Hematopoietic multipotent progenitor cell (in vitro differentiated cells): ENCODE data around the gene FAT1. TPM values are rescaled to one million over a fixed set of nuclear protein-coding genes. Genes with fewer than 3 reads are reported as not detected.

Experiments
- DNase-seq, 3 donors: peaks; one replicate each; pipeline ENCODE4 v3.0.0-alpha.2; 2011 to 2015; ENCODE audit warnings: low read depth in 2 of 3, low spot score in 2 of 3
- total RNA-seq: library from RNA; depleted of rRNA; stranded (reverse); fragments of >200 nt; gene quantifications from one replicate; pipeline ENCODE4 v1.2.3, GENCODE V29; 2012

The FAT1 gene
- total RNA-seq, 1 donor, result 0.81 TPM

GRCh38 chr4:186627226-186627865, 96.3 kb downstream of the FAT1 start:
- DNase-seq, result no peak

GRCh38 chr4:186624951-186625350, 98.7 kb downstream of the FAT1 start:
- no peak for DNase-seq

GRCh38 chr4:186623546-186623945, 100.1 kb downstream of the FAT1 start:
- DNase-seq, result no peak

- no peak for DNase-seq
These were observed 100.7 kb downstream of the FAT1 start for GRCh38 chr4:186622788-186623464.

- DNase-seq, result no peak
These were observed 101.6 kb downstream of the FAT1 start for GRCh38 chr4:186621959-186622553.

- no peak for DNase-seq
These were observed 104.6 kb downstream of the FAT1 start for GRCh38 chr4:186619088-186619487.

GRCh38 chr4:186617921-186618320, 105.7 kb downstream of the FAT1 start:
- DNase-seq, result no peak

- no peak for DNase-seq
These were observed 116.2 kb downstream of the FAT1 start for GRCh38 chr4:186607490-186607889.

- DNase-seq, result no peak
These were observed 117.1 kb downstream of the FAT1 start for GRCh38 chr4:186606591-186606992.

GRCh38 chr4:186605261-186605865, 118.3 kb downstream of the FAT1 start:
- DNase-seq, result no peak

- no peak for DNase-seq
These were observed 119.4 kb downstream of the FAT1 start for GRCh38 chr4:186604124-186604807.

GRCh38 chr4:186602978-186603377, 120.7 kb downstream of the FAT1 start:
- no peak for DNase-seq

GRCh38 chr4:186599483-186599882, 124.2 kb downstream of the FAT1 start:
- DNase-seq, result no peak

- DNase-seq, result no peak
These were observed 125.0 kb downstream of the FAT1 start for GRCh38 chr4:186598686-186599085.

GRCh38 chr4:186596850-186597390, 126.7 kb downstream of the FAT1 start:
- DNase-seq, result no peak

GRCh38 chr4:186596346-186596745, 127.3 kb downstream of the FAT1 start:
- no peak for DNase-seq

- no peak for DNase-seq
These were observed 130.1 kb downstream of the FAT1 start for GRCh38 chr4:186593587-186593973.

- DNase-seq, result no peak
These were observed 130.6 kb downstream of the FAT1 start for GRCh38 chr4:186592966-186593586.

- DNase-seq, result no peak
These were observed 131.2 kb downstream of the FAT1 start for GRCh38 chr4:186592445-186592844.

GRCh38 chr4:186591651-186592050, 132.0 kb downstream of the FAT1 start:
- DNase-seq, result no peak
